HT1080 (cell line): ENCODE data around the gene ADAM10. TPM values are rescaled to one million over a fixed set of nuclear protein-coding genes. Genes with fewer than 3 reads are reported as not detected.
"Not testable (repeated sequence)": the region's sequence is repeated elsewhere in the genome, so short reads cannot be mapped to it uniquely, and the experiment has no call there.

ENCODE experiments used
- DNase-seq: peaks from one replicate; pipeline ENCODE4 v3.0.0-alpha.2; 2015; ENCODE audit warnings: low read depth
- total RNA-seq: library from RNA; depleted of rRNA; stranded (reverse); fragments of >200 nt; shearing (Covaris generic); gene quantifications from 2 replicates; pipeline ENCODE4 v1.2.3, GENCODE V29; 2014

The ADAM10 gene
- total RNA-seq, 1 experiment from 2014 or later, result 135 TPM

DNA sequence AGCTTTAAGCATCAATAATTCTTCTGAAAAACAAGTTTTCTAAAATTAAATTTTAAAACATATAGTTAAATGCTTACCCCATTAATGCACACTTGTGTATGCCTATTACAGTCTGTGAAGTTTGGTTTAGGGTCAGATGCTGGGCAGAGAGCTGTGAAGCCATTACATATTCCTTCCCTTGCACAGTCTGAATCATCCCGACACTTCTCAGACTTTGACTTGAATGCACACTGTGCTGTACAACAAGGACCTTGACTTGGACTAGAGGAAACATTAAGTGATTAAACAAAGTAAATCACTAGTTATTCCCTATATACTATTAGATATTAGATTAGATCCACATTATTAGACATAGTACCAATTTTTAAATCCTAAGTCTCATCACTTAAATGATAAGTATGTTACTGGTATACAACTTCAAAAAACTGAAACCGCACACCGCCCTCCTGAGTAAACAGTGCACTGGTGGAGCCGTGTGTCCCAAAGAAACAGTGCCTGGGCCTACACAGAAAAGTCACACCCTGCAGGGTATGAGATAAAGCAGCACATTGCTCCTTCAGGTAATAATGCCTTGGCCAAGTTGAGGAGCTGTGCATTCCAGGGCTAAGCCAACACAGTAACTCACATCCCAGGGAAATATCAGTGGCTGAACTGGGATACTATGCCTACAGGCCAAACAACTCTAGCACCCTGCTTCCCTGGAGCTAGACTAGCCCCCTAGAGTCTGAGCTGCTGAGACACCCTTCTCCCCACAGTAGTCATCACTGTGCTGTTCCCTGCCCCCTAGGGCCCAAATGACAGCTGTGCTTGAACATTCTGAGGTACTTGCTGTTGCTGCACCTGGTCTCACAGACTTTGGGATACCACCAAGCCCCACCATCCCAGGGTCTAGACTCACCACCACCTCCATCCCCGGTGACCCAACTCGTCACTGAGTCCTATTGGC, 137.5 kb downstream of the ADAM10 start:
- no peak for DNase-seq

DNA sequence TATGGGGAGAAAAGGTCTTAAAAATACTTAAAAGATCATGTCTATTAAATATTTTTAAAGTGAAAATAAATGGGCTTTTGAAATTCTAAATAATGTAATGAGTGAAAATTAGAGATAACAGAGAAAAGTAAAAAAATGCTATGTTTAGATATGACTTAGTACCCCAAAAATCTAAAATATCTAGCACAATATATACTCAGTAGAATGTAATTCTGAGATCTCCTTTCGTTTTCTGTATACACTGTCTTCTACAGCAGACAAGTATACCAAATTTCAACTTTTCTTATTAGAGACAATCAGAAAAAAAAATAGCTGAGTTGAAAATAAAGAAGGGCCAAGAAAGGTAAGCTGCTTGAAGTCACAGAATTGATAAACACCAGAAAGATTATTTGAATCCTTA, 140.8 kb downstream of the ADAM10 start:
- DNase-seq, result no peak

DNA sequence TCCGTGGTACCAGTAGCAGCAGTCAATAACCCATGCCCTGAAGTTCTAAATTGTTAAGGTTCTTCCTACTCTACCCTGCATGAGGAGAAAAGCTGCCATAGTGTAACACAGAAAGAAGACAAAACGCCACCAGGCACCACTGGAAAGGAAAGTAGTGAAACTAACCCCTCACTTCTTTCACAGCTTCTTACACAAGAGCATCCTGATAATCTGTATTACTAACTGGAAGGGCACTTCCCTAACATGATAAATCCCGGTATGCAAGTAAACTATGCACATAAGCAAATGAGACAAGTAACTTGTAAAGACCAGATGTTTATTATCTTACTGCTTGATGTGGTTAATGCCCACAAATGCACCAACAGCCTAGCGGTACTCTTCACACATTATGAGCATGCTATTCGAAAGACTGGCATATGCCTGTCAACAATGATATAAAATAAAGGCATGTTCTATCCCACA, 141.3 kb downstream of the ADAM10 start:
- no peak for DNase-seq

DNA sequence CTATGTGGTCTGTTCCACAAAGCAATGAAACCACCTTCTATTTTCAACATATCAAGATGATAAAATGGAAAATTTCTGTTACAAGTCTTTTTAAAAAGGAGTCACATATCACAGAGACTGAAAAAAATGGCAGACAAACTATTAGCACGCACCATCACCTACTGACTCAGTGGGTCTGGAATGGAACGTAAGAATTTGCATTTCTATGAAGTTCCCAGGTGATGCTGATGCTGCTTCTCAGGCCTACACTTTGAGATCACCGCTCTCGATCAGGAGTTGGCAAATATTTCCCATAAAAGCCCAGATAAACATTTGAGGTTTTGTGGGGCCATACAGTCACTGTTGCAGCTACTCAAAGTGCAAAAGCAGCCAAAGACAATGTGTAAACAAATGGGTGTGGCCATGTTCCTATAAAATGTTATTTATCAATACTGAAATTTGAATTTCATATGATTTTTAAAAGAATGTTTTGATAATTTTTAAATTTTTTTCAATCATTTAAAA, 142.9 kb downstream of the ADAM10 start:
- no peak for DNase-seq

DNA sequence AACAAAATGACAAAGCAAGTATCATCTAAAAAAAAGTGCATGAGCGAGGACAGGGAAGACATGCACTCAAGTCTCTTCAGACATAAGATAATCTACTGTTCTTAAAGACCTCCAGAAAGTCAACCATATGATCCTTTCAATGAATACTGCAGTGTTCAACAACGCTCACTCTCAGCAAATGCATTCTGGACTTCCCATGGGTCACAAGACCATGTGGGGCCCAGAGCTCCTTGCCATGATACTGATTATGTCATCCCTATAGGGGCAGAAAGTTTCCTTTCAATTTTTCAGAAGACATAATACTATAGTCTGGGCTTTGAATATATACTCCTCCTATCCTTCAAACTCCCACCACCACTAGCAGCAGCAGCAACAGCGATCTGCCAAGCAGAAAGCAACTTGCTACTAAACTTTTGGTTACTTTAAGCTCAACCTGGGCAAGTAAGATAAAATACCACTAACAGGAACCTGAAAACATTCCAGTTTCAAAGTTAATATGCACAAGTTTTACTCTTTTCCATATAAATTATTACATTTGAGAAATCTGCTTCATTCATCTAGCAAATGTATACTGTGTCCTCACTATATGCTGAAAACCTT, 143.5 kb downstream of the ADAM10 start:
- no peak for DNase-seq

DNA sequence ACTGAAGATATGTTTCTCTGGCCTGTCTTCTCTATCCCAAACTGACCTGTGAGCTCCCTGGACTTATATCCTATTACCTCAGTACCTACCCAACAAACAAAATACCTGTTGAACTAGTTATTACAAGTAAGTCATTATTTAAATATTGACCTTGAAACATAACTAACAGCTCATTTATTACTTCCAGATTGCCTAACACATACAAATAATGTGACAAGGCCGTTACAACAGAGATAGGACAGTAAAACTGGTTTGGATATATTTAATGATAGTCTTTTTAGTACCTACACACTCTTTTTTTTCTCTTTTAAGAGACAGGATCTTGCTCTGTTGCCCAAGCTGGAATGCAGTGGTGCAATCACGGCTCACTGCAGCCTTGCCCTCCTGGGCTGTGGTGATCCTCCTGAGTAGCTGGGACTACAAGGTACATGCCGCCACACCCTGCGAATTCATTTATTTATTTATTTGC, 145.0 kb downstream of the ADAM10 start:
- DNase-seq, result no peak

DNA sequence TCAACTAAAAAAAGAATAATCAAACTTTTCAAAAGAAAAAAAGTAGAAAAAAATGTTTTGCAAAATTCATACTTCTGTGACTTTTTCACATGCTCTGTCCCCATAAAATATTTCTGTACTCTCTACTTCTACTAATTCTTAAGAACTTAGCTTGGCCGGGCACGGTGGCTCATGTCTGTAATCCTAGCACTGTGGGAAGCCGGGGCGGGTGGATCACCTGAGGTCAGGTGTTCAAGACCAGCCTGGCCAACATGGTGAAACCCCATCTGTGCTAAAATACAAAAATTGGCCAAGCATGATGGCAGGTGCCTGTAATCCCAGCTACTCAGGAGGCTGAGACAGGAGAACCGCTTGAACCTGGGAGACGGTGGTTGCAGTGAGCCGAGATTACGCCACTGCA, 145.6 kb downstream of the ADAM10 start:
- DNase-seq, result not testable (repeated sequence)

DNA sequence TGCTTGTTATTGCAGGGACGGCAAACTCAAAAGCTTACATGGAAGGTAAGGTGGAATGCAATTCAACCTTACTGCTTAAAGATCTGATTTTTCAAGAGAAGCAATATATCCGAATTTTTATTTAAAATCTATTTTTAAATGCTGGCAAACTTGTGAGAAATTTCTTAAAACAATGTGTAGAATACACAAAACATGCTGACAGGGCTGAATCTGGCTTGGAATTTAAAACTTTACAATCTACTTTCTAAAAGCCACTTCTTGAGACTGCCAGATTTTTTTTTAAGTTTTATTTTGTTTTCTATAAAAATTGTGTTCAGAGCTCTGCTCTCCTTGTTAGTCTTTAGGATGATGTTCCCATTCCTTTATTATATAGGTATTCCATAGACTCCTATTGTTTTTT, 146.7 kb downstream of the ADAM10 start:
- no peak for DNase-seq

DNA sequence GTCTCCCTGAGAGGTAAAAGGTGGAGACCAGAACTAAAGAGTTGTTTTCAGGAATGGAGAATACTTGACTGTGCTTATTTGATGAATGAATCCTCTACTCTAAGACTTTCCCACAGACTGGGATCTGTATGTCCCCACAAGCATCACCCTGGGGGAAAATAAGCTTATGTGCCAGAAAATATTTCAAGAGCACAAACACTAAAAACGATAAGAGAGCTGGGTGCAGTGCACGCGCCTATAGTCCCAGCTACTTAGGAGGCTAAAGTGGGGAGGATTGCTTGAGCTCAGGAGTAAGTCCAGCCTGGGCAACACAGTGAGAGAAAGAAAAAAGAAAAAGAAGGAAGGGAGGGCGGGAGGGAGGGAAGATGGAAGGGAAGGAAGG, 150.7 kb downstream of the ADAM10 start:
- no peak for DNase-seq

DNA sequence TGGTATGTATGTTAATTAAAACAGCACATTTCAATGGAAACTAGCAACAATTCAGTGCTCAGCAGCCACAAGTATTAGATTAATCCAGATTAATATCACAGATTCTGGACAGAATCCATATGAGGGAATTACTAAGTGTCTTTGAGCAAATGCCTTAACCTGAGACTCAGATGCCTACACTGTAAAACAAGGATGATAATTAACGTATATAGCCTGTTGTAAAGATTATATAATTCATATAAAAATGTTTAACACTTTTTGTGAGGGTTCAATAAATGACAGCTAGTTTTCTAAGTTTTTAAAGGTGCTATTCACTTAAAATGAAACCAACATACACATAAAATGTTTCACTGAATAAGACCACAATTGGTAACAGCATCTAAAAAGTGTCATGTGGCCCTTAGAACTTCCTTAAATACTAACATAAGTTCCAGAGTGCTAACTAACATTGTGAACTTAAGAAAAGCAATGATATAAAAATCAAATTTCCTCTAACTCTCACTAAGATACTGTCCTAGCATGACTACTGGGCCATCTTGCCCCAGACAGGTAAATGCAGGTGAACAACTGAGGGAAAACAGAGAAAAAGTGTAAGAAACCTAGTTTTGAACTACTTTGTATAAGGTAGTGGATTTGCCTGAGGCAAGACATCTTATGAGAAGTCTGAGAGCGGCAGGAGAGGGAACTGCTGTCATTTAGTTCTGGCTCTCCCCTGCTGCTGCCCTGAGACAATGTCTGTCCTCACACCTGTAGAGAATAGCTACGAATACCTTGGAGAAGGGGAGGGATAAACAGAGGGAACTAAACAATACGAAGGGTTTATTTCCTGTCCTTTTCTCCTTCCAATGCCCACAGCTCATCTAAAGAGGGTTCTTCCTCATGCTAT, 151.3 kb downstream of the ADAM10 start:
- no peak for DNase-seq

DNA sequence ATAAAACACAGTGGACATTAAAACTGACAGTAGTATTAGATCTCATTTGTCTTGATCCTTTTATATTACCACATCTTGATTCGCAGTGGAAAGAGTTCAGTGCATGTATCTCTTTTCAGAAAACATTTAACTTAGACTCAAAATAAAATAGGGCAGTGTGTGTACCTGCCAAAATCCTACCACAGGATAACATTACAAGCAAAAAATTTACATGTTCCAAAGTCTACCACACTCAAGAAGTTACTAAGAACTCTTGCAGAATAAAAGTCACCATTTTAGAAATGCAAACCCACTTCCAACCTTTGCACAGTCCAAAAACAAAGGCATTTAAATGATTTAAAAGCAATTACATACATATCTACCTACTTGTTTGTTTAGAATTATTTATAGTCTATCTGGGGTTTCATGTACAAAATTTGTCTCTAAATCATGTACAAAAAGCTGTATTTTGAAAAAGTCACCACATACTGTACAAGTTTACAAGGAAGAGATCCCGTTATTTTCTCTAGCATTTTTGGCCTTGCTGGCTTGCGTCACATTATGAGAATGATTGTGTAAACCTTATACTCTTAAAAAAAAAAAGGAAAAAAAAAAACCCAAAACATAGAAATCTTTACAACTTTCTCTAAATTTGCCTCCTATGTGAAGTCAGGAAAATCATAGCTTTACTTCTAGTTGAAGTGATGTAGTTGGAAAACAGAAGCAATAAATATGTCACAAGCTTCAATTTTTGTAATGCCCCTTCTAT, 153.8 kb downstream of the ADAM10 start:
- no peak for DNase-seq

DNA sequence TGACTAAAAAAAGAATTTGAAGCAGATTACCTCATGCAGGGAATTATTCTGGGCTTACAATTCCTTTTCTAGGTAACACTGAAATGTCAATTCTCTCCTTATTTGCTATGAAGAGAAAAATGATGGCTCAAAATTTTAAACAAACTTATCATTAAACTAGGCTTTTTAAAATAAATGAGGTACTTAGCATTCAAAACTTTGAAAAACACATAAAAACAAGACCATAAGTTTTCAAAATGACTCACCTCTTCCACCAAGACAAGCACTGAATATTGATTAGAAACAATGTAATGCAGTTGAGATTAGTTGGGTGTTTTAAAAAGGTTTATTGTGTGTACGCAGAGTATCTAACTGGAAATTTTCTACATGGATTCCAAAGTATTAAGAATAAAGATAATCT, 154.6 kb downstream of the ADAM10 start:
- DNase-seq, result no peak

DNA sequence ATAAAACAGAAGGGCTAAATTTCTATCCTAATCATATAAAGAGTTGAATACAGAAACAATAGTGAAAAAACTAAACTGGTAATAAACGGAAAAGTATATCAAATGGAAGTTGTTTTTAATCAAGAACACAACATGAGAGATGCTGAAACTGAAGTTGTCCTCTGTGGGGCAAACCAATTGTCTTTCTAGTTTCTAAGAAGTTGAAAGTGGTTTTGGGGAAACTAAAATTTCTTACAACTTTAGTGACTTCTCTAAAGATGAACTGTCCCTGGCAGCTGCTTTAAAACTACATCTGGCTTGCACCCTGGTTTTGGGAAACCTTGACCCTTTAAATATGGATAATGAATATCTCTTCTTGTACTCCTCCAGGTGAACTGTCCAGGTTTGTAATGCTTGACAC, 155.6 kb downstream of the ADAM10 start:
- DNase-seq, result no peak

DNA sequence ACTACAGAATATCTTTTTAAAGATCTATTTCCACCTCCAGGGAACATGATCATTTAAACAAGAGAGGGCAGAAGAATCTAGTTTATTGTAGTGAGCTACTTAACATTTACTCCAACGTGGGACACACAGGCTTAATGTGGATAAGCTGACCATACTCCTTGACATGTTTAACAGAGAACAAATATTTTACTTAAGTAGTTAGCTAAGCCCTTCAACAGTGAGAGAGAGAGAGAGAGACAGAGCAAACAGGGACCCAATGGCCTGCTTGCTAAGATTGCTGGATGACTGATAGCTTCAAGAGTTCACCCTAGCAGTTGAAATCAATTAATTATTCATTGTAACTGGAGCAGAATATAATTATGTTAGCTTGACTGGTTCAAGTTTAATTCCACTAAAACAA, 158.6 kb downstream of the ADAM10 start:
- no peak for DNase-seq

DNA sequence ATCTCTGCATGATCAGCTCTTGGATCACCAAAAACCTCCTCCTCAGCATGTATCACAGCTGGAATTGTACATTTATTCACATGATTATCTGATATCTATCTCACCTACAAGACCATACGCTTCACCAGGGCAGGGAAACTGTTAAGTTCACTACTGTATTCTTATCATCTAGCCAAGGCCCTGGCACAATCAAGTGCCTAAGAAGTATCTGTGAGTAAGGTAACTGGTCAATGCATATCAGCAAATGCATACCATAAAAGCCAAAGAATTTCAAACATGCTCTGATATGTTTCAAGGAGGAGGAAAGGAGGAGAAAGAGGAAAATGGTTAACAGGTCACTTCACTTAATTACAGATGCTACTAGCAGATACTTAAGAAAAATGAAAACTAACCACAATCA, 159.3 kb downstream of the ADAM10 start:
- DNase-seq, result no peak

DNA sequence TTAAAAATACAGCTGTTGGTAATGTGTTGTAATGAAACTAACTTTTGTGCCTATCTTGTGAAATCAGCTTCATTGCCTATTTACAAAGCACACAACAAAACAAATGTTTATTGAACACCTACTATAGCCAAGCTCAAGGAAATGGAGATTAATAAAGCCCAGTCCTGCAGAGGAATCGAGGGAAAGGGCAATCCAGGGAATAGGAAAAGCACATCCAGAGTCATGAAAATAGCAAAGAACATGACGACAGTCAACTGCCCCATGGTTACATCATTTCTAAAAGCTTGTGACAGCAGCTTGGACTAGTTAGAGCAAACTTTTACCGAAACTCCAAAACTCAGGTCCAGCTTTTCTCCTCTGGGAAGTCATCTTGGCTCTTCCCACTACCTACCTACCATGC, 160.5 kb downstream of the ADAM10 start:
- no peak for DNase-seq

DNA sequence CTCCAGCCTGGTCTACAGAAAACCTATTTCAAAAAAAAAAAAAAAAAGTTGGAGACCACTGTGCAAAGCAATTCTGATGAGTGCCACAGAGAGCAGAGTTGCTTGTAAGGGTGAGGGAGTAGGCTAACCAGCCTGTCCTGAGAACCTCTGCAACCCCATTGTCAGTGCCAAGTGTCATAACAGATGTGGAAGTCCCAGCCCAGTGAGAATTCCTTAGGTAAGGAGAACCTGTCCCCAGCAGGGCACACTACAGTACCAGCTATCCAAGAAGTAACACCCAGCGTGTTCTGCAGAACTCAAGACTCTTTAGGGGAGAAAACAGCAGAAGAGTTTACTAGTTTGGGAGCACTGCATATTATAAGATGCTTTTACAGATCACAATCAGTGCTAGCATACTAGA, 161.4 kb downstream of the ADAM10 start:
- DNase-seq, result no peak

DNA sequence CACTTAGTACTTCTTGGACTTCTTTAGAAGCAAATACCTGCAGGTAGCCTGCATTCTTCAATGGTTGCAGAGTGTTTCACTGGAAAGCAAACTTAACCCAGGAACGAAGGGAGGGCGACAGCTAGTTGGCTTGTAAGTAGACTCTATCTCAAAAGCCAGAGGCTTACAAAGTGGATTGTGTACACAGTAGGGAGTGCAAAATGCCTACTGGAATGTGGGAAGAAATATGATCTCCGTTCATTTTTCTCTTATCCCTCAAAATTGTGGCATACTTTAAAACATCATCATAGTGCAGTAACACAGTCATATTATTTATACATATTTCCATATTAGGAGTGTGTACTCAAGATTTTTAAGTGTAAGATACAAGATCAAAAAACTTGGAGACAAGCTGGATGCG, 162.0 kb downstream of the ADAM10 start:
- DNase-seq, result no peak

DNA sequence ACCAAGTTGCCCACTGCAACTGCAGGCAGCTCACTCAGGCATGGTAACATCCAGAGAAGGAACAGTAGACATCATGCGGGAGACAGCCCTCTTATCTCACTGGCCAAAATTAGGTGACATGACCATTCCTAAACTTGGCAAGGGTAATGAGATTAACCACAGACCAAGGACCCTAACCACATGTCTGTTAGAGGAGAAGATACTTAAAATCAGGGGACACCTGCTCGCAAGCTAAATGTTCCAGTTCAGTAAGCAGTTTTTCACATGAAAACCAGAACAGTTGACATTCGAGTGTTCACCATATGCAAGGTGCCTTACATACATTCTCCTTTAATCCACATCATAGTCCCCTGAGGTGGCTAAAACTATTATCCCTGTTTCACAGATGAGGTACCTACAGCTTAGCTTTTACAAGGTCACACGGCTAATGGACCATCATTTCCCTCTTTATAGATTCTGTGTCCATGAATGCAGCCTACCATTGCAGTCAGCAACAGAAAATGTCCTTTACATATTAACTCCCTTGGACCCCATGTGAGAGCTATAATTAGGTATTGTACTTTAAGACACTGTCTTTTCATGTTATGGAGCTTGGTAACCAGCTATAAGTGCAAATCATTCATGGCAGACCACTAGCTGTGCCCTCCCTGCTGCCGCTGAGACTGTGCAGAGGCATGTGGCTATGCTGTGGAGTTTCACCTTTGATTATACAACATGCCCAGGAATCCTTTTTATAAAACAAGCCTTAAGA, 163.6 kb downstream of the ADAM10 start:
- DNase-seq, result no peak
